PFSK-1 (cell line): ENCODE results near the gene KRTAP5-1.

Experiments used
- POLR2AphosphoS5 ChIP-seq: IDR thresholded peaks from 2 replicates; pipeline ENCODE4 v1.6.1; 2012; ENCODE audit warnings: low read depth, mild to moderate bottlenecking, control low read depth, low read length, moderate library complexity
- TAF1 ChIP-seq: IDR thresholded peaks from 2 replicates; pipeline ENCODE4 v1.6.1; 2012; ENCODE audit warnings: low read length, control low read depth, borderline replicate concordance; ENCODE audit not compliant: insufficient read depth

GRCh38 chr11:1631066-1631568, 46.0 kb upstream of the KRTAP5-1 start:
- no peak for TF ChIP-seq TAF1
- TF ChIP-seq POLR2AphosphoS5: no peak
